Measurements from ENCODE around the gene DMRTB1.

DMRTB1 gene

GRCh38 chr1:53465023-53465957, 6.1 kb downstream of the DMRTB1 start:
- DNase-seq: no peak

- no peak for DNase-seq
Observed at GRCh38 chr1:53467391-53467790, 8.2 kb downstream of the DMRTB1 start.

- no peak for DNase-seq
Observed at GRCh38 chr1:53468374-53468773, 9.2 kb downstream of the DMRTB1 start.

DNA sequence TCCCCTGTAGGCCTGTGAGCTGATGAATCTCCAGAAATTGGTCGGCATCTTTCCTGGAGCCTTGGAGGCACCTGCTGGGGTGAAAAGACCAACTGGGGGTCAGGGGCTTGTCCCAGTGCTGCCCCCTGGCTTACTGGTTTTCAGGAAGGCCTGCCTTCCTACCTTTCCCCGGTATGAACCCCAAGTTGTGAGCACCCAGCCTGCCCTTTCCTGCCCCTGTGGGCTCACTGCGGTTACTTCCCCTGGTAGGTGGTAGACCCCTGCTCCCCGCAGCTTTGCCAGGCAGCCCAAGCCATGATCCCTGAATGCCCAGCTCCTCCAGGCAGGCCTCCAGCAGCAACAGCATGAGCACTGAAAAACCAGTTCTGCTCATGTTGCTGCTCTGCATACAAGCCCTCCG, 10.2 kb downstream of the DMRTB1 start:
- DNase-seq: no peak

DNA sequence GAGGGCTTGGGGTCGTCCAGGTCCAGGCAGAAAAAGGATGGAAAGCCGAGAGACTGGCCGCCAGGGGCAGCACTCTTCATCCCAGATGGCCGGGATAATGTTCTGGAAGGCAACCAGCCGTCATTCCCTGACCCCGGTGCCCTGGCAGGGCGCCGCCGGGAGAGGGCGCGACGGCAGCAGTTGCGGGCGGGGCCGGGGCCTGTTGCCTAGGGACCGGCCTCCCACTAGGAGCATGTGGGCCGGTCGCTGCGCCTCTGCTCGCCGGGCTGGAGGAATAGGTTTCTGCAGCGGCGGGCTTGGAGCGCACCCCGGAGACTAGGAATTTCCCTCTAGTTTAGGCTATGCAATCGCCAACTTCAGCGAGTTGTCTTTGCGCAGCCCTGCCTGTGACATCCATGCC, 11.0 kb downstream of the DMRTB1 start:
- DNase-seq: no peak

- DNase-seq: no peak
Observed at GRCh38 chr1:53470584-53470983, 11.4 kb downstream of the DMRTB1 start.

GRCh38 chr1:53471000-53471399, 11.8 kb downstream of the DMRTB1 start:
- no peak for DNase-seq

DNA sequence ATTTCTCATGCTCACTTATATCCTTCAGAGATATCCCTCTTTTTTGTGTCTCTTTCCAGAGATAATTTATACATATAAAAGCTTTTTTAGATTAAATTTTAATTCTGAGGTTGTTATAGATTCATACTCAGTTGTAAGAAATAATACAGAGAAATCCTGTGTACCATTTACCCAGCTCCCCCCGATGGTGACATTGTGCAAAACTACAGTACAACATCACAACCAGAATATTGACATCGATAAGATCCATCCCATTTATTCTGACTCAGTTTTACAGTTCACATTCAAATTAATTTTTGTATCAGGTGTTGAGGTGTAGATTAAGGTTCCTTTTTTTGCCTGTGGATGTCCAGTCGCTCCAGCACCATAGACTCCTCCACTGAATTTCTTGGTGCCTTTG, 14.3 kb downstream of the DMRTB1 start:
- DNase-seq: peak; percentile 21

GRCh38 chr1:53475664-53476063, 16.5 kb downstream of the DMRTB1 start:
- DNase-seq: no peak

DNA sequence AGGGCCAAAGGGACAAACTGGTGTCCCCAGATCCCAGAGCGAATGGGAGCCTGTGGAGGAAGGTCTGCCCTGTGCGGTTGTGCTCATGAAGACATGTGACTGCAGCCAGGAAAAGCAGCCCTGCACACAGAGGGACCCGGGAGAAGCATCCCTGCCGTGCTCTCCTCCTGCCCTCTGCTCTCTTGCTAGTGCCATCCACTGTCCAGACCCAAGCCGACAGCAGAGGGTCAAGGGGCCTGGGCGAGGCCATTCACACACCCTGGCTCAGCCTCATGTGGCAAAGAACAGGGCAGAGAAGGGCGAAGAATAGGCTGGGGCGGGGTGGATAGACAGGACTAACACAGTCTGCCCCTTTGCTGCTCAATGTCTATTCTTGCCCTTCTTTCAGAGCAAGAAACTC, 17.4 kb downstream of the DMRTB1 start:
- DNase-seq: no peak

DNA sequence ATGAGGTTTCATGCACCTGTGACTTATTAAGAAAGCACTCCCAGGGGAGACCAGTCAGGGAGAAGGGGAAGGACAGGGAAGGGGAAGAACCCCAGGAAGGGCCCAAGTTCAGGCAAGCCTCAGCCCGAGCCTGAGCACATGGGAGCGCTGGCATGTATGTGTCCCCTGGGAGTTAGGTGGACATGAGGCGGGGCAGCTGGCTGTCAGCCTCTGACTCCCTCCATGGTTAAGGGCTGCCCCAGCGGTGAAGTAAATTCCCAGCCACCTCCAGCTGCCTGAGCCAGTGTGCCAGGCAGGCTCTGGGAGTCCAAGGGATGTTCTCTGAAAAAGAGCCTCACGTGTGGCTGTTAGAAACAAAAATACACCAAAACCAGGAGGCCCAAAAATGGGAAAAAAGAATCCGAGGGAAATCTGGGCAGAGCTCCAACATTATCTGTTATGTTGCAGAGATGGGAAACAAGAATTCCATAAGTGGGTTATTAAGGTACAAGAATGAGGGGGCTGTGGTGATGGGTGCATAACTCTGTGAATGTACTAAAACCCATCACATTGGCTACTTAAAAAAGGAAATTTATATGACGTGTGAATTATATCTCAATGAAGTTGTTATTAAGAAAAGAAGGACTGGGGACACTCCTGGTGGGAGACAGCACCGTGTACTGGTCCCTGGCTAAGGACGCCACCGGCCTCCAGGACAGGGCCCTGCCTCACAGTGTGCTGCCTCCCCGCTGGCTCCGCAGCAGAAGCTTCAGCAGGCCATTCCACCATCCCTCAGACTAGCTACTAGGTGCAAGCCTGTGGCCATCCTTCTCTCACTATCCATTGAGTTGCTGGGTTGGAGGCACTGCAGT, 18.7 kb downstream of the DMRTB1 start:
- DNase-seq: no peak

- DNase-seq: no peak
Observed at GRCh38 chr1:53478502-53478818, 19.3 kb downstream of the DMRTB1 start.

DNA sequence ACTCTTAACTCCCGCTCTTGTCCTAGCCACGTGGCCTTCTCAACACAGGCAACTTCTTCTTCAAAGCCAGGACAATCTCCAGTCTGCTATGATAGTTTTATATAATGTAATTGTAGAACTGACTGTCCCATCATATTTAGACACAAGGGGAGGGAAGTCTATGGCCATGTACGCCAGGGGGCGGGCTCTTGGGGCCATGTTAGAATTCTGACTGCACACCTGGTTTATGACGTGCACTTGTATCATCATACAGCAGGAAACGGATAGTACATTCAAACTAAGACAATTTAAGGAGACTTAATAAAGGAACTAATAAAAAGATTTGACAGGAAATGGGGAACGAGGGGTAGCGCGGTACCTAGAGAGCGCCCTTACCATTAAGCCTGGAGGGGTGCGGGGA, 21.5 kb downstream of the DMRTB1 start:
- DNase-seq: no peak

DNA sequence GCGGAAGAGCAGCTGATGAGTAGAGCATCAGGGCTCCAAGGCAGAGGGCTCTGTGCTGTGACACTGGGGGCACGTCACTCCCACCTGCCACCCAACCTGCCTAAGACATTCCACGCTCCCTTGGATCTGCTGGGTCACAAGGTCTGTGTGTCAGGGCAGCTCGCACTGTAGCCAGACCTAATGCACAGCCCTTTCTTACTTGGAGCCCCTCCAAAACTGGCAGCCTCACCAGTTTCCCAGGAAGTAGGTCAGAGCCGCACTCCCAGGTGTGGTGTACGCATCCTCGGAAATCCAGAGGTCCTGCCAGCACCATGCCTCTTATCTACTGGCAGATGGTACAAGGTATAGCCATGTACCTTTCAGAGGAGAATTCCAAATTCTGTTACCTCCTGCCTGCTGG, 22.3 kb downstream of the DMRTB1 start:
- no peak for DNase-seq

DNA sequence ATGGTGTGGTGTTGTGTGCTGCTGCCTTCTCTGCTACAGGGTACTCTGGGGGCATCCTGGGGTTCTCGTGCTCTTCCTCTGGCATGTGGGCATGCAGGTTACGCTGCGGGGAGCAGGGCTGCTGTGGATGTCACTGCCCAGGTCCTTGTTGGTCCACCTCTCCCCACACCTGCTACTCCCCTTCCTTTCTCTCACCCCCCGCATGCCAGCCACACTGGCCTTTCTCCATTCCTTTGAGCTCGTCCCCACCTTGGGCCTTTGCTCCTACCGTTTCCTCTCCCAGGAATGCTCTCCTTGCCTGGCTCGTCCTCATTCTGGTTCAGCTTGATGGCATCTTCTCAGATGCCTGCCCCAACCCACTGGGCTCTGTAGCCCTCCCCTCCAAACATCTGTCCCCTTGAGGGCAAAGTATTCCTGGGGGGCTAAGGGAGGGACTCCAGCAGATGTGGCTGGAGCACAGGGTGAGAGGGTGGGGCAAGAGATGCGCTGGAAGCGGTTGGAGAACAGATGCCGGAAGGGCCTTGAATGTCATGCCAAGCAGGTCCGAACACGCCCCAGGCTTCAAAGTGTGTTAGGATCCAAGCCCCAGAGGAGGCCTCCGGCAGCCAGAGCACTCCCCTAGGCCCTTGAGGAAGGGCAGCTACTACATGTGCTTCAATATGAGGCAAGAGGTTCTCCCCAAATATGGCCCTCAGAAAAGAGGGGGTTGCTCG, 23.4 kb downstream of the DMRTB1 start:
- DNase-seq: no peak

GRCh38 chr1:53483170-53483569, 24.0 kb downstream of the DMRTB1 start:
- DNase-seq: no peak

GRCh38 chr1:53483656-53484055, 24.5 kb downstream of the DMRTB1 start:
- DNase-seq: no peak

GRCh38 chr1:53484705-53485477, 25.7 kb downstream of the DMRTB1 start:
- no peak for DNase-seq

DNA sequence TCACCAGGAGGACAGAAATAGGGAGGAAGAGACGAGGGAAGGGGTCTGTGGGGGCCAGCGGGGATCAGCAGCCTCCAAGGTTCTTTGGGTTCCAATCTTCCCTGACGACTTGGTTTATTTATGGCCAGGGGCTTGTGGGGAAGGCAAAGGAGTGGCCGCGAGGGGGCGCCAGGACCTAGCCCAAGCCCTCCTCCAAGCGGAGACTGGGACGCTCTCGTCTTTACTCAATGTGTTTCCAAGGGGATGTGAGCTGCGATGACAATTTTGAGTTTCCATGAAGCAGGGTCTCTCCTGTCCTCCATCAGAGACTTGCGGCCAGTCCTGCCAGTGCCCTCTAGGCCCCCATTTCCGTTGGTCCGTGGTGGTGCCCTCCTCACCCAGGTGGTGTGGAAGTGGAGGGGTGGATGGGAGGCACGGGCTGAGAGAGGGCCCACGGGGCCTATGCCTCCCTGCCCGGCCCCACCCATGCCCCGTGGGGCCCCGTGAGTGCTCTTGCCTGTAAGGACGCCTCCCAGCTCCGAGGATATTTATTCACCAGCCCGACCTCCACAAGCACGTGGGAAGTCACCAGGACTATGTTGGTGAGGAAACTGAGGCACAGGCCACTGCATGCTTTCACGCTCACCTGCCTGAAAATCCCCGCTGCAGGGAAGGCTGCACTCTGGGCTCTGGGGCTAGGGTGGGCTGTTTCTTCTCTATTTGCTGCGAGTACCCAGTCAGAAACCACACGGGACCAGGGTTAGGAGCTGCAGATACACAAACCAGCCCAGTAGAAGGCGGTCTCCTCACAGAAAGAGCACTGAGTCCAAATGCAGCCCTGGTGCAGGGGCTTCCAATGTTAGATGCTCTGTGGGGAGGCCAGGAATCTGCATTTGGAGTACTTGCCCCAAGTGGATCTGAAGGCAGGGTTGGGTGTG, 26.5 kb downstream of the DMRTB1 start:
- DNase-seq: peak; percentile 65

DNA sequence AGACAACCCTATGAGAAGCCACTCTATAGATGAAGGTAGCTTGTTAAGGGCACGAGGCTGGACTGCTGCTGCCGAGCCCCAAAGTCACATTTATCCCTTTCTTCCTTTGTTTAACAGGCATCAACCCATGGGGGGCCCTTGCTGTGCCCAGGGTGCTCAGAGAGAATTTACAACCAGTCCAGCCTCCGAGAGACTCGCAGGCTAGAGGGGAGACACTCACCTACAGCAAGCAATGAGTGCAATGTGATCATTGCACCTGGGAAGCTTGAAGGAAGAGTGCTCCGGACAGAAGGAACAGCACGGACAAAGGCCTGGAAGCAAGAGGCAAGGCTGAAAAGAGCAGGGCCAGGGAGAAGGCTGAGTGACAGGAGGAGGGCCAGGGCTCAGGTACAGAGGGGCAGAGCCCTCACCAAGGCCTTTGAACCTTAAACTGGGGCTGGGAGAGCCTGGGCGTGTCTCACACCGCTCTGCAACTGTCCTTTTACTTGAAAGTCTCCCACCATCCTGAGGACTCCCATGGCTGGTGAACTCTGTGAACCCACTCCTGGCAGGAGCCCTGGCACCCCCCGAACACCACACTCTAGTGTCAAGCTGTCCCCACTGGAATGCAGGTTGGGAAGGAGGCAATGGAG, 27.3 kb downstream of the DMRTB1 start:
- no peak for DNase-seq

GRCh38 chr1:53490351-53490750, 31.2 kb downstream of the DMRTB1 start:
- DNase-seq: no peak
